Neural progenitor cell (in vitro differentiated cells): ENCODE measurements around the gene KIF16B. TPM values are rescaled to one million over a fixed set of nuclear protein-coding genes. Genes with fewer than 3 reads are reported as not detected.

Experiments
- DNase-seq: peaks from one replicate; pipeline ENCODE4 v3.0.0-alpha.2; 2016; ENCODE audit warnings: low spot score
- H2AFZ ChIP-seq: fragments of 200-600 bp; sonication (generic); replicated peaks from 2 replicates; pipeline ENCODE4 v1.6.1; 2016; ENCODE audit warnings: antibody characterized with exemption
- H3F3A ChIP-seq: fragments of 200-600 bp; sonication (generic); 2 replicates; pipeline ENCODE4 v1.6.1; 2016; ENCODE audit warnings: antibody characterized with exemption, low read depth
- H3K27ac ChIP-seq: fragments of 200-600 bp; sonication (generic); 2 replicates; pipeline ENCODE4 v1.5.1; 2016; ENCODE audit warnings: mild to moderate bottlenecking
- H3K27me3 ChIP-seq: fragments of 200-600 bp; sonication (generic); 2 replicates; pipeline ENCODE4 v1.6.1; 2016; ENCODE audit warnings: mild to moderate bottlenecking, moderate library complexity
- H3K36me3 ChIP-seq: fragments of 200-600 bp; sonication (generic); 2 replicates; pipeline ENCODE4 v1.5.1; 2016
- H3K4me1 ChIP-seq: fragments of 200-600 bp; sonication (generic); 2 replicates; pipeline ENCODE4 v1.6.1; 2016; ENCODE audit warnings: mixed run types
- H3K4me2 ChIP-seq: fragments of 200-600 bp; sonication (generic); 2 replicates; pipeline ENCODE4 v1.6.1; 2016
- H3K4me3 ChIP-seq: fragments of 200-600 bp; sonication (generic); 2 replicates; pipeline ENCODE4 v1.5.1; 2016
- H3K79me2 ChIP-seq: fragments of 200-600 bp; sonication (generic); 2 replicates; pipeline ENCODE4 v1.6.1; 2016; ENCODE audit warnings: low read depth
- H3K9ac ChIP-seq: fragments of 200-600 bp; sonication (generic); 2 replicates; pipeline ENCODE4 v1.6.1; 2016
- H3K9me3 ChIP-seq: fragments of 200-600 bp; sonication (generic); 2 replicates; pipeline ENCODE4 v1.5.1; 2016; ENCODE audit warnings: low read depth
- H4K20me1 ChIP-seq: fragments of 200-600 bp; sonication (generic); 2 replicates; pipeline ENCODE4 v1.6.1; 2016; ENCODE audit warnings: low read depth
- H3K27ac Mint-ChIP-seq: 3 replicates; pipeline ENCODE4 v1.8.0; 2021; ENCODE audit warnings: mixed read lengths
- H3K27me3 Mint-ChIP-seq: 2 replicates; pipeline ENCODE4 v1.8.0; 2022; ENCODE audit warnings: low read depth, mild to moderate bottlenecking, inconsistent platforms, moderate library complexity, mixed read lengths; ENCODE audit not compliant: insufficient read depth
- H3K36me3 Mint-ChIP-seq: 3 replicates; pipeline ENCODE4 v1.8.0; 2021; ENCODE audit warnings: mixed read lengths
- H3K4me1 Mint-ChIP-seq: 3 replicates; pipeline ENCODE4 v1.8.0; 2021; ENCODE audit warnings: mixed read lengths
- H3K4me3 Mint-ChIP-seq: 3 replicates; pipeline ENCODE4 v1.8.0; 2021; ENCODE audit warnings: mild to moderate bottlenecking, moderate library complexity, mixed read lengths
- H3K9me3 Mint-ChIP-seq: 3 replicates; pipeline ENCODE4 v1.8.0; 2020; ENCODE audit warnings: mixed read lengths
- CTCF ChIP-seq: fragments of 200-600 bp; sonication (generic); IDR thresholded peaks from 2 replicates; pipeline ENCODE4 v1.5.1; 2017; ENCODE audit warnings: antibody characterized with exemption, mild to moderate bottlenecking
- EZH2 ChIP-seq: fragments of 200-600 bp; sonication (generic); IDR thresholded peaks from 2 replicates; pipeline ENCODE4 v1.6.1; 2017; ENCODE audit warnings: antibody characterized with exemption, mild to moderate bottlenecking, moderate library complexity
- EZH2phosphoT487 ChIP-seq: fragments of 200-600 bp; sonication (generic); IDR thresholded peaks from 2 replicates; pipeline ENCODE4 v1.6.1; 2017; ENCODE audit warnings: antibody characterized with exemption
- total RNA-seq: library from RNA; depleted of rRNA; stranded (reverse); fragments of >200 nt; gene quantifications from 2 replicates; pipeline ENCODE4 v1.2.3, GENCODE V29; 2015; ENCODE audit warnings: low replicate concordance

The KIF16B gene
- total RNA-seq, 1 donor from 2014 or later: 15.5 TPM

GRCh38 chr20:16560216-16560615, 13.0 kb downstream of the KIF16B start:
- Mint-ChIP-seq H3K4me1 (peaks cover 10% of the 10 kb centered on the region), H3K27ac (no peak overlapping the region), H3K27me3 (peaks cover 3% of the 10 kb centered on the region), H3K9me3 (peaks cover 2% of the 10 kb centered on the region), H3K4me3 (no peak overlapping the region), H3K36me3 (no peaks in the 10 kb centered on the region)
- Histone ChIP-seq H3K4me3 (no peak overlapping the region), H3K79me2 (peaks cover 6% of the 10 kb centered on the region), H3K4me2 (no peak overlapping the region), H4K20me1 (no peaks in the 10 kb centered on the region), H3F3A (no peaks in the 10 kb centered on the region), H3K9ac (no peak overlapping the region), H3K27me3 (no peaks in the 10 kb centered on the region), H3K4me1 (peaks cover 8% of the 10 kb centered on the region), H3K36me3 (no peaks in the 10 kb centered on the region), H2AFZ (no peak overlapping the region), H3K9me3 (no peaks in the 10 kb centered on the region), H3K27ac (no peak overlapping the region)
- no peak for DNase-seq
- TF ChIP-seq EZH2 (no peak), CTCF (no peak), EZH2phosphoT487 (no peak)

GRCh38 chr20:16556301-16556700, 16.9 kb downstream of the KIF16B start:
- Mint-ChIP-seq H3K4me3 (no peak overlapping the region), H3K9me3 (peaks cover 24% of the 10 kb centered on the region), H3K36me3 (peaks cover 7% of the 10 kb centered on the region), H3K27ac (peak overlapping the region; percentile 10), H3K4me1 (no peaks in the 10 kb centered on the region), H3K27me3 (peaks cover 3% of the 10 kb centered on the region)
- Histone ChIP-seq H3K27ac (no peak overlapping the region), H3K79me2 (peaks cover 6% of the 10 kb centered on the region), H3K9me3 (no peaks in the 10 kb centered on the region), H3K4me2 (no peak overlapping the region), H3K36me3 (no peaks in the 10 kb centered on the region), H3K27me3 (no peaks in the 10 kb centered on the region), H3K4me3 (no peak overlapping the region), H4K20me1 (no peaks in the 10 kb centered on the region), H2AFZ (no peak overlapping the region), H3K4me1 (no peaks in the 10 kb centered on the region), H3F3A (no peaks in the 10 kb centered on the region), H3K9ac (no peak overlapping the region)
- DNase-seq: no peak
- no peak for TF ChIP-seq CTCF
- TF ChIP-seq EZH2: no peak
- TF ChIP-seq EZH2phosphoT487: no peak

- Histone ChIP-seq H3K4me1 (no peaks in the 10 kb centered on the region), H3K9me3 (no peaks in the 10 kb centered on the region), H3K79me2 (peaks cover 6% of the 10 kb centered on the region), H3K36me3 (no peaks in the 10 kb centered on the region), H3K9ac (no peak overlapping the region), H3K4me3 (no peak overlapping the region), H3K27ac (no peak overlapping the region), H2AFZ (no peak overlapping the region), H4K20me1 (no peaks in the 10 kb centered on the region), H3K4me2 (no peak overlapping the region), H3F3A (no peaks in the 10 kb centered on the region), H3K27me3 (no peaks in the 10 kb centered on the region)
- peaks cover 3% of the 10 kb centered on the region for H3K27me3 Mint-ChIP-seq
- peaks cover 8% of the 10 kb centered on the region for H3K36me3 Mint-ChIP-seq
- H3K4me1 Mint-ChIP-seq: no peaks in the 10 kb centered on the region
- TF ChIP-seq CTCF: no peak
- no peak for TF ChIP-seq EZH2
- TF ChIP-seq EZH2phosphoT487: no peak
- DNase-seq: no peak
- peak overlapping the region; percentile 10 for H3K27ac Mint-ChIP-seq
- peaks cover 24% of the 10 kb centered on the region for H3K9me3 Mint-ChIP-seq
- H3K4me3 Mint-ChIP-seq: no peak overlapping the region
Measured at GRCh38 chr20:16555754-16556153, 17.5 kb downstream of the KIF16B start.
